HG02763 (cell line): ENCODE measurements around the gene HOXD8.
A peak's percentile ranks its signal among the peaks of the same experiment; 100 is the strongest.

ENCODE experiments used
- ATAC-seq: cut with Tn5 transposase; IDR thresholded peaks from one replicate; pipeline ENCODE4 v1.9.1; 2021; ENCODE audit warnings: mild to moderate bottlenecking, moderate library complexity; ENCODE audit not compliant: unreplicated experiment

HOXD8 gene

GRCh38 chr2:176128982-176129796 lies at the start of gene HOXD8:
HOXD8 (plus strand) TSS chr2:176129705; CDS start chr2:176130367, 662 bp downstream.
- no peak for ATAC-seq

- no peak for ATAC-seq
Observed at GRCh38 chr2:176079831-176080539, 49.5 kb upstream of the HOXD8 start.

GRCh38 chr2:176080540-176081375 lies 48.7 kb upstream of the HOXD8 start:
- no peak for ATAC-seq

GRCh38 chr2:176081376-176081836 lies 48.1 kb upstream of the HOXD8 start:
- no peak for ATAC-seq

- ATAC-seq, result no peak
Observed at GRCh38 chr2:176081837-176082524, 47.5 kb upstream of the HOXD8 start.

GRCh38 chr2:176082525-176082823 lies 47.0 kb upstream of the HOXD8 start:
- no peak for ATAC-seq

GRCh38 chr2:176082824-176083751 lies 46.4 kb upstream of the HOXD8 start:
- ATAC-seq, result no peak

GRCh38 chr2:176083796-176084261 lies 45.7 kb upstream of the HOXD8 start, which contains the start of gene EVX2:
EVX2 (minus strand) TSS chr2:176083962; CDS start chr2:176083776, 186 bp downstream.
- no peak for ATAC-seq

GRCh38 chr2:176084611-176085119 lies 44.8 kb upstream of the HOXD8 start:
- ATAC-seq, result no peak

GRCh38 chr2:176085120-176085788 lies 44.3 kb upstream of the HOXD8 start:
- no peak for ATAC-seq

GRCh38 chr2:176085861-176086771 lies 43.4 kb upstream of the HOXD8 start:
- no peak for ATAC-seq

- ATAC-seq, result no peak
Observed at GRCh38 chr2:176087330-176088047, 42.0 kb upstream of the HOXD8 start.

GRCh38 chr2:176088048-176088936 lies 41.2 kb upstream of the HOXD8 start:
- ATAC-seq, result peak; percentile 48

- ATAC-seq, result no peak
Observed at GRCh38 chr2:176088937-176089842, 40.3 kb upstream of the HOXD8 start.

GRCh38 chr2:176089843-176090395 lies 39.6 kb upstream of the HOXD8 start:
- ATAC-seq, result no peak
